Neutrophil (primary cell): ENCODE data around the gene CMTM1.

Experiments
- H3K27ac ChIP-seq: fragments of 200-600 bp; sonication (generic); 2 replicates; pipeline ENCODE4 v1.5.1; 2016; ENCODE audit warnings: mild to moderate bottlenecking, moderate library complexity
- H3K27me3 ChIP-seq: fragments of 200-600 bp; sonication (generic); 2 replicates; pipeline ENCODE4 v1.6.0; 2016; ENCODE audit warnings: mild to moderate bottlenecking
- H3K36me3 ChIP-seq: fragments of 200-600 bp; sonication (generic); 2 replicates; pipeline ENCODE4 v1.5.1; 2017
- H3K4me1 ChIP-seq, 2 experiments: fragments of 200-600 bp in 1 of 2; sonication (generic) in 1 of 2; 1 replicate in 1 of 2; 2 replicates in 1 of 2; pipeline versions ENCODE4 v1.5.1 to v1.6.1; 2013 to 2016; ENCODE audit warnings: low read depth in 1 of 2, low read length in 1 of 2, mild to moderate bottlenecking in 1 of 2, moderate library complexity in 1 of 2; ENCODE audit not compliant: control insufficient read depth in 1 of 2, insufficient read depth in 1 of 2
- H3K4me3 ChIP-seq, 2 experiments: fragments of 200-600 bp in 1 of 2; sonication (generic) in 1 of 2; 1 replicate in 1 of 2; 2 replicates in 1 of 2; pipeline ENCODE4 v1.5.1; 2013 to 2016; ENCODE audit warnings: low read depth in 1 of 2, low read length in 1 of 2, mild to moderate bottlenecking in 1 of 2, moderate library complexity in 1 of 2
- H3K9me3 ChIP-seq: fragments of 200-600 bp; sonication (generic); 2 replicates; pipeline ENCODE4 v1.5.1; 2016
- CTCF ChIP-seq: fragments of 200-600 bp; sonication (generic); IDR thresholded peaks from 2 replicates; pipeline ENCODE4 v1.5.1; 2016; ENCODE audit warnings: antibody characterized with exemption

Gene CMTM1

DNA sequence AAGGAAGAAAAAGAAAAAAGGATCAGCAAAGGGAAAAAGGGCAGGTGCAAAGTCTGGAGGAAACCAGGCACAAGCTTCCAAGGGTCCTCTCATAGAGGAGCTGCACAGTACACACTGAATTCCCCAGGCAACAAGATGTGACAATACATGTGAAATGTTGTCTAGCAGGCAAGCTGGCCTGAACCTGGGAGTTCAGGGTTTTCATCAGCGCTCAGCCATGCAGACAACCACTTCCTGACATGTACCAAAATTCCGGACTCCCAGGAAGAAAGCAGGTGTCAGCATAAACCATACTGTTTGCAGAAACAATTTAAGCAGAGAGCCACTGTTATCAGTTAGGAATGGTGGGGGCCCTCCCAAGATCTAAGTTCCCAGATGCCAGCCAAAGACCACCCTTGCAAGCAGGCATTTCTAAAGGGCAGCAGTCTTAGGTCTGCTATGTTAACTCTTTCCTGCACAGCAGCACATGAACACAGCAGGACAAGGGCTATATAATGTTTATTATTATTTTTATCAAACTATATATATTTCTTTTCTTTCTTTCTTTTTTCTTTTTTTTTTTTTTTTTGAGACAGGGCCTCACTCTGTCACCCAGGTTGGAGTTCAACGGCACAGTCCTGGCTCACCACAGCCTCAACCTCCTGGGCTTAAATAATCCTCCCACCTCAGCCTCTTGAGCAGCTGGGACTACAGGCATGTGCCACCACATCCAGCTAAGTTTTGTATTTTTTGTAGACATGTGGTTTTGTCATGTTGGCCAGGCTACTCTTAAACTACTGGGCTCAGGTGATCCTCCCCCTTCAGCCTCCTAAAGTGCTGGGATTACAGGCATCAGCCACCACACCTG is 26.4 kb upstream of the CMTM1 start:
- Histone ChIP-seq H3K4me3 (no peak overlapping the region), H3K27me3 (no peaks in the 10 kb centered on the region), H3K36me3 (peaks cover 7% of the 10 kb centered on the region), H3K9me3 (no peaks in the 10 kb centered on the region), H3K4me1 (peaks cover 31 to 37% of the 10 kb centered on the region in 2 experiments), H3K27ac (peak overlapping the region; percentile 74)
- TF ChIP-seq CTCF, result no peak

- Histone ChIP-seq H3K36me3 (peaks cover 7% of the 10 kb centered on the region), H3K4me3 (no peak overlapping the region), H3K9me3 (no peaks in the 10 kb centered on the region), H3K27ac (no peak overlapping the region), H3K4me1 (peaks cover 31 to 37% of the 10 kb centered on the region in 2 experiments), H3K27me3 (no peaks in the 10 kb centered on the region)
- no peak for TF ChIP-seq CTCF
These were observed 24.6 kb upstream of the CMTM1 start for GRCh38 chr16:66541388-66542355.

GRCh38 chr16:66542396-66542795 is 23.8 kb upstream of the CMTM1 start:
- no peak for TF ChIP-seq CTCF
- H3K36me3 ChIP-seq, result peaks cover 2% of the 10 kb centered on the region
- H3K27ac ChIP-seq, result no peak overlapping the region
- no peak overlapping the region for H3K4me3 ChIP-seq
- H3K9me3 ChIP-seq, result no peaks in the 10 kb centered on the region
- no peaks in the 10 kb centered on the region for H3K27me3 ChIP-seq
- peaks cover 32 to 44% of the 10 kb centered on the region in 2 experiments for H3K4me1 ChIP-seq

- peaks cover 43 to 52% of the 10 kb centered on the region in 2 experiments for H3K4me1 ChIP-seq
- H3K4me3 ChIP-seq, result no peak overlapping the region
- no peak for TF ChIP-seq CTCF
- no peaks in the 10 kb centered on the region for H3K36me3 ChIP-seq
- H3K27ac ChIP-seq, result peak overlapping the region; percentile 64
- no peaks in the 10 kb centered on the region for H3K9me3 ChIP-seq
- no peaks in the 10 kb centered on the region for H3K27me3 ChIP-seq
These were observed 22.7 kb upstream of the CMTM1 start for GRCh38 chr16:66543541-66543940.

DNA sequence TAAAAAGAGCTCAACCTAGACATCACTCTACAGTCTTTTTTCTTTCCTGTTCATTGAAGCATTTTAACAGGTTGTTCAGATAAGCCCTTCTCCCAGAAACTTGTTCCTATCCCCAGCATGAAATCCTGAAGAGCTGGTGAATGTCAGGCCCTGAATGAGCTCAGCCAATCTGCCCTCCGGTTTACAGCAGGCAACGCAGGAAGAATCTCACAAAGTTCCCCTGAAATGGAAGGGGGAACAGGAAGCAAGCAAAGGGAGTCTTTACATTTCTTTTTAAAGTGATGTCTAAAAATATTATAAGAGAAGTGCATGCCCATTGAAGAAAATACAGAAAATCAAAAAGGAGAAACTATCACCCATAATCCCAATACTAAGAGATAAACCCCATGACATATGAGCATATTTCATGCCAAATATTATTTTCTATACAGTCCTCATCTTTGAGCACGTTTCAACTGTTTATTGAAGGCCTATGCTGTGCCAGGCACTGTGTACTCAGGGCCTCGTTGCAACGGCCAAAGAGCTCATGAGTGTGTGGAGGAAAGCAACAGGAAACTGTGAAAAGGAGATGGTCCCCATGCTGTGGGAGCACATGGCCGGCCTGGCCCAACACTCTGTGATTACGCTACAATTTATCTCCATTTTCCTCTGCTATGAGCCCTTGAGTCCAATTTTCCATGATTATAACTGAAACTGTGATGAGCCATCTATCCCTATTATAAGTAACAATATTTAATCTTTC is 22.1 kb upstream of the CMTM1 start:
- H3K4me3 ChIP-seq, result no peak overlapping the region
- H3K9me3 ChIP-seq, result no peaks in the 10 kb centered on the region
- no peaks in the 10 kb centered on the region for H3K27me3 ChIP-seq
- H3K36me3 ChIP-seq, result no peaks in the 10 kb centered on the region
- H3K27ac ChIP-seq, result peak overlapping the region; percentile 64
- H3K4me1 ChIP-seq, result peaks cover 44 to 52% of the 10 kb centered on the region in 2 experiments
- TF ChIP-seq CTCF, result no peak
